HG02763 (cell line): Measurements from ENCODE around the gene ICOSLG.
A peak's percentile ranks its signal among the peaks of the same experiment; 100 is the strongest.
"Not testable (repeated sequence)": the region's sequence is repeated elsewhere in the genome, so short reads cannot be mapped to it uniquely, and the experiment has no call there.

Experiments
- ATAC-seq: cut with Tn5 transposase; IDR thresholded peaks from one replicate; pipeline ENCODE4 v1.9.1; 2021; ENCODE audit warnings: mild to moderate bottlenecking, moderate library complexity; ENCODE audit not compliant: unreplicated experiment

ICOSLG gene

GRCh38 chr21:44240842-44241241 lies at the start of gene ICOSLG:
ICOSLG (minus strand) TSS chr21:44240943; CDS start chr21:44240817, 126 bp downstream.
- ATAC-seq: peak; percentile 46

GRCh38 chr21:44289381-44290010 lies 48.8 kb upstream of the ICOSLG start:
- ATAC-seq: no peak

- ATAC-seq: no peak
These were observed 47.7 kb upstream of the ICOSLG start for GRCh38 chr21:44288251-44289110.

GRCh38 chr21:44286716-44287632 lies 46.2 kb upstream of the ICOSLG start:
- no peak for ATAC-seq

- no peak for ATAC-seq
These were observed 45.5 kb upstream of the ICOSLG start for GRCh38 chr21:44286086-44286715.

- no peak for ATAC-seq
These were observed 44.6 kb upstream of the ICOSLG start, which contains the start of gene AIRE for GRCh38 chr21:44285138-44285992. AIRE (plus strand) TSS chr21:44285876; CDS start chr21:44286007, 131 bp downstream.

GRCh38 chr21:44283948-44284347 lies 43.2 kb upstream of the ICOSLG start:
- ATAC-seq: no peak

GRCh38 chr21:44283211-44283785 lies 42.6 kb upstream of the ICOSLG start:
- not testable (repeated sequence) for ATAC-seq

GRCh38 chr21:44282370-44282769 lies 41.6 kb upstream of the ICOSLG start:
- ATAC-seq: no peak

GRCh38 chr21:44281801-44282200 lies 41.1 kb upstream of the ICOSLG start:
- no peak for ATAC-seq

- no peak for ATAC-seq
These were observed 38.9 kb upstream of the ICOSLG start for GRCh38 chr21:44279354-44280260.

- no peak for ATAC-seq
These were observed 34.3 kb upstream of the ICOSLG start for GRCh38 chr21:44275041-44275440.

GRCh38 chr21:44273046-44273445 lies 32.3 kb upstream of the ICOSLG start:
- ATAC-seq: no peak

- no peak for ATAC-seq
These were observed 31.6 kb upstream of the ICOSLG start for GRCh38 chr21:44272284-44272858.

- ATAC-seq: no peak
These were observed 31.0 kb upstream of the ICOSLG start for GRCh38 chr21:44271558-44272283.

- ATAC-seq: no peak
These were observed 28.3 kb upstream of the ICOSLG start for GRCh38 chr21:44269090-44269489.

GRCh38 chr21:44267655-44268142 lies 27.0 kb upstream of the ICOSLG start:
- no peak for ATAC-seq
